ENCODE data around the gene CNTNAP4.

CNTNAP4 gene

DNA sequence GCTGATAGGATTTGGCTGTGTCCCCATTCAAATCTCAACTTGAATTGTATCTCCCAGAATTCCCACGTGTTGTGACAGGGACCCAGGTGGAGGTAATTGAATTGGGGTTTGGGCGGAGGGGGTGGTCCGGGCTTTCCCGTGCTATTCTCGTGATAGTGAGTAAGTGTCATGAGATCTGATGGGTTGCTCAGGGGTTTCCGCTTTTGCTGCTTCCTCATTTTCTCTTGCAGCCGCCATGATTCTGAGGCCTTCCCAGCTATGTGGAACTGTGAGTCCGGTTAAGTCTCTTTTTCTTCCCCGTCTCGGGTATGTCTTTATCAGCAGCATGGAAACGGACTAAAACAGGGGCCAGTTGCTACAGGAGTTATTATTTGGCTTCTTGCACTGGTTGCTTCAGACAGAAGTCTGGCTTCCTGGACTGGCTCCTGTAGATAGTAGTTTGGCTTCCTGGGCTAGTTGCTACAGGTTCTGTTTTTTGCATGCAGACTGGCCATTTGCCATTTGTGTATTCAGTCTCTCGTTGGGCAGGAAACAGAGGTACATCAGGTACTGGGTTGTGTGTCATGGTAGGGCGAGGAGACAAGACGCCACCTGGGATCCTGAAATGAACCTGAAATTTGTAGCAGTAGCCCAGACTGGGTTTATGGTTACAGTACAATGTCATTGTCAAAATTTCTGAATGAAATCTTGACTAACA is 32.6 kb downstream of the CNTNAP4 start:
- no peak for DNase-seq (ENCODE audit: low spot score)

DNA sequence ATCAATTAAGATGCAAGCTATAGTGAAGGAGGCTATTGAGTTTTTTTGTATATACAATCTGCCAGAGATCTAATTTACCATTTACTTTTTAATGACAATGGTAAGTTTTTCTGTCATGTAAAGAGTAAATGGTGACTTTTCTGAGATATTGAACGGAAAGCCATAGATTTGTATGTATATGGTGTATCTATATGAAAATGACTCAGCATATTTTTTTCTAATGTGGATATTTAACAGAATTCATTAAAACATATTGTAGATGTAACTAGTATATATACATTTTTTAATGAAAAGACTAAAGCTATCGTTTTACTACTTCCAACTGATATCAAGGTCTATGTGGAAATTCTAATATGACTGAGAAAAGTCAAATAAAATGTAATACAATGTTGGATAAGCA is 34.1 kb downstream of the CNTNAP4 start:
- no peak for DNase-seq (ENCODE audit: low spot score)

DNA sequence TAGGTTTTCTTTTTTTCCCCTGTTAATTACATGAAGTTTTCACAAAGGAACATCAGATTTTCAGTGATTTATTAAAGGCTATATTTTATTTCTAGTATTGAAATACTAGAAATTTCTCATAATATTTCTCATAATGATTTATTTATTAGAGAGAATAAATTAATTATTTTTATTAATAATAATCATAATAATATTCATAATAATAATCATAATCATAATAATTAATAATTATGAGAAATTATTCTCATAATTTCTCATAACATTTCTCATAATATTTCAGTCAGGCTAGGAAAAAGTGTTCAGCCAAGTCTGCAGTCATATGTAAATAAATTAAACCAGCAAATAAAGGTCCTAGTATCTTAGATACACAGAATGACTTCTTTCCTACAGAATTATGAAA is 41.4 kb downstream of the CNTNAP4 start:
- no peak for DNase-seq (ENCODE audit: low spot score)

DNA sequence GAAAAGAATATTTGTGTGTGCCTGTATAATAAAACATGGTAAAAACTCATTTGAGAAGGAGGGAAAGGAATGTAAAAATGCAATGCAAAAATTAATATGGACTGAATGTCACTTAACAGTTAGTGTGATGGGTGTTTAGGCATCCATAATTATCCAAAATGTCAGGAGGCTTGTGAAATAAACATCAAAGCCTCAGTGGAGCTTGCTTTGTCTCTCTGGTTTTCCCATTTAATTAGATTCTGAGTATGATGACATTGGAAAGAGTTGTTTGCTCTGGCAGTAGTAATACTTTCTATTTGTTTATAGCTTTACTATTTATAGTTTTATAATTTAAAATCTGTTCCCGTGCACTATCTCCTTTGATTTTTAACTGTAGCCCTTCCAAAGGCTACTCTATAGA is 51.9 kb downstream of the CNTNAP4 start:
- DNase-seq (ENCODE audit: low spot score): no peak

DNA sequence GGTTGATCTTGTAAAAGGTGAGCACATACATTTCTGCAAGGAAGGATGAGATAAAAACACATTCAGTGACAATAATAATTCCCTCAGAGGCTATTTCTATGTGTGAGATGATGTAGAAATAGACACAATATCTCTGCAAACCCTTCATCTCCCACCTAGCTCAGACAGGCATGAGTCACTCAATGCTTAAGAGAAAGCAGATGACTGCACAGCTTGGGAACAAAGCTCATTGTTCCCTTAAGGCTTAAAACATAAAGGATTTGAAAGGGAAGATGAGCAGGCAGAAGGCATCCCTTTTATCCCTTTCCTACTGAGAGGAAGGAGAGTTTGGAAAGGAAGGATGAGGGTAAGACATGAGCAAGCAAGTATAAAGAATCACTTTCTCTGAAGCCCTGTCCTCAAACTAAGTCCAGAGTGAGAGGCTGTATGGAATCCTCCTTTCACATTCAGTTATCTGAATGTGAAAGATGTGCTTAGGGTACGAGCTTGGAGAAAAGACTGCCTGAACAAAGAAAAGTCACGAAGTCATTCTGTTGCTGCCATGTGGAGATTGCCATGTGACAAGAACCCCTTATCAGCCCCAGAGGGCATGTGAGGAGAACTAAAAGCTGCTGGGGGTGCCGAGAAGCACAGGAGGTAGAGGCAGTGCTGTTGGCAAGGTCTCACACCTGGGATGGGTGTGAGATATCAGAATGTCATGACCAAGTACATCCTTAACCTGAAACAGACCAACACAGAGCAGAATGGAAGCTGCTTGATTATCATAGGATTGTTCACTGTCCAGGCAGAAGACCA is 58.2 kb downstream of the CNTNAP4 start:
- peak; percentile 24 for DNase-seq (ENCODE audit: low spot score)

DNA sequence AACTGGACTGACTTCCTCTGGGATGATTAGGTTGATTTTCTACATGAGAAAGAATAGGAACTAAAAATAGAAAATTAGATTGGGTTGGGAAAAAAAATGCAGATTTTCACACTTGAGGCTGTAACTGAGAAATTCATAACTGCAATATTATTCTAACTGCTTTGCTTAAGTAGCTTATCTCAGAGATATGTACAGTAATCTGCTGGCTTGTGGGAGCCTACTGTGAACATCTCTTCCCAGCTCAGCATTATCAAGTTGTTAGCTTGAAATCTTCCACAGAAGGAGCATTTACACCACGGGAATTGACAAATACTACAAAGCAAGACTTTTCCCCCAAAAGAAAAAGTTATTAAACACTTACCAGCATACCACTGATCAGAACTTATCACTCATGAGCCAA is 58.9 kb downstream of the CNTNAP4 start:
- no peak for DNase-seq (ENCODE audit: low spot score)

DNA sequence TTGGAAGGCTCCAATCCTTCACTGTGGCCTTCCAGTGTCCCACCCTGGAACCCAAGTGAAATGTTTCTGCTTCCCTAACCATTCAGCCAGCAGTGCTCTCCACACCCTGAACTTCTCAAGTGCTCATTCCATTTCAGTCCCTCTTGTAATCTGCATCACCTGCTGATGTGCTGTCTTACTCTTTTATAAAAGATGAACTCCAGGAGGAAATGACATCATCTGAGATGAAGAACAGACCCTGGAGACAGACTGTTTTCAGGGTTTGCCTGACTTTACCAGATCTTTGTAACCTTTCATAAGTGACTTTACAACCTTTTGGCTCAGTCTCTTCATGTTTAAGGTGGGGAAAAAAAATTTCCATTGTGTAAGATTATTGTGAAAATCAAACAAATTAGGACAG is 61.3 kb downstream of the CNTNAP4 start:
- DNase-seq (ENCODE audit: low spot score): no peak

DNA sequence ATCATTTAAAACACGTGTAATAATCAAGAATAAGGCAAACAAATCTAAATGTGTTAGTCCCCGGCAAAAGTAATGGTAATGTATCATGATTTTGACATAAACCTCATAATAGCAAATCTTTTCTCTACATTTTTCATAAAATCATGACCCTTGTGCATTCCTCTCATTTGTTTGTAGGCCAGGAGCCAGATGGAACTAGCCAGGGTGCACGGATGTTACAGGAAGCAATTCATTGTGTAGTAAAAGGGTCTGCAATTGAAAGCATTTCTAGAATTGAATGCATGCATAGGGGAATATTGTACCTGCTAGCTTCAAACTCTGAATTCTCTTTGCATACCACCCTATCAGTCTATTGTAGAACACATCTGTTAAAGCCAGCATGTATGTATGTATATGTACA is 66.6 kb downstream of the CNTNAP4 start:
- no peak for DNase-seq (ENCODE audit: low spot score)

DNA sequence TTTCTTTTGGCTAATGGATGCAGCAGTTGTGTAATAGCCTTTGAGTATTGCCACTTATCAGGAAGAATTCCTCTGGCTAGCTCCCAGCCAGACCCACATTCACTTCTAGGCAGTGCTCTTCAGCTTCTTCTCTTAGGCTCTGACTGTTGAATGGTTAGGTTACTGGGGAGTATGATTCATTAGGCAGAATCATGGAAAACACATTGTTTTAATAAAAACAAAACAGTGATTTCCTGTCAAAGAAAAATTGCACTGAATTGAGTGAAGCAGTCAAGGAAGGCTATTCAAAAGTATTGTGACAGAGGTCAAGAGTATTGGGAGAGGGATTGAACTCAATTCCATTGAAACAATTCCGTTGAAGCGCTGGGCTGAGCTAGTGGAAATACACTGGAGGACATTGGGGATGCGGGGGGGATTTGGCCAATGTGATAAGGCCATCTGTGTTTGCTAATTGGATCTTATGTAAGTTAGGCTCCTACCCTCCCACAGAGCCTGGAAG is 68.0 kb downstream of the CNTNAP4 start:
- no peak for DNase-seq (ENCODE audit: low spot score)

DNA sequence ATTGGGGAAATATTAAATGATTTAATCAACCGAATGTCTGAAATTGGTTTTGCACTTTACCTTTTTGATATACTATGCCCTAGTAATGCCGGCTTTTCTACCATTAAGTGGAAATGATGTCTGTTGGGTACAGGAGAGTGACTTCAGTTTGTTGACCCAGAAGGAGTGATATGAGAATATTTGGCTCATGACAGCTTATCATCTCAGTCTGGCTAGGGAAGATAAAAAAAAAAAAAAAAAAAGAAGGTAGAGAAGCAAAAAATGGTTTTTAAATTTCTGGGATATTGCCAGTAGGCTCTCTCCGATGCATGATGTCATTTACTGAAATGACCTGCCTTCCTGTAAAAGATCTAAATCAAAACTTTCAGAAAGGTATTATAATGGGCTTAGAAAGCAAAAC is 69.0 kb downstream of the CNTNAP4 start:
- no peak for DNase-seq (ENCODE audit: low spot score)

DNA sequence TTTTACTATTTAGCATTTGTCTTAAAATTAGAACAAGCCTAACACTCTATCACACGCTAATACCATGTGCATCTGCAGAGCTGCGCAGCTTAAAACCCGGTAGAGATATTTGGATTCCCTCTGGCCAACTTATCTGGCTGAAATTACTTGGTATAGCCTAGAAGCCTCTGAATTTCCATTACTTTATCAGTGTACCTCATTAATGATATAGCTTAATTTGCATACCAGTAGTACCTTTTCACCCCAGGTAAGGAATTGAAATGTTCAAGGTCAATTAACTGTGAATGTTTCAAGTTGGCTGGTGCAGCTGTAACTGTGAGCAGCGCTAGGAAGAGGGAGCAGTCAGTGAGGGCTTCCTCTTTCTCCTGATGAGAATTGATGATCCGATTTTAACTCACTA is 74.2 kb downstream of the CNTNAP4 start:
- no peak for DNase-seq (ENCODE audit: low spot score)

DNA sequence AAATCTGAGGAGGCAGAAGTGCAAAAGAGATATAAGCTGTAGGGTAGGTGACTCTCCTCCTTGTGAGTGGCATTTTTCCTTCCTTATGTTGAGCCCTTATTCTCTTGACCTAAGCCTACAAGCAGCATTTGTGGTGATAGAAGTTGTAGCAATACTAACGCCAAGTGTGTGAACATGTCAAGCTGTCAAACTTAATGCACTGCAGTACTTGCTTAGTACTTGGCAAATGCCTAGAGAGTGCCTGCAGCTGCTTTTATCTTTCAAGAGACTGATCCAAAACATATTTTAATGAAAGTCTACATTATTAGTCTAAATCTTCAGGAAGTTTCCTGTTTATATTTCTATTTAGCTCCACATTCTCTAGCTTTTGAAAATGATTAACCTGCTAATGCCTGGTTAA is 83.2 kb downstream of the CNTNAP4 start:
- no peak for DNase-seq (ENCODE audit: low spot score)

DNA sequence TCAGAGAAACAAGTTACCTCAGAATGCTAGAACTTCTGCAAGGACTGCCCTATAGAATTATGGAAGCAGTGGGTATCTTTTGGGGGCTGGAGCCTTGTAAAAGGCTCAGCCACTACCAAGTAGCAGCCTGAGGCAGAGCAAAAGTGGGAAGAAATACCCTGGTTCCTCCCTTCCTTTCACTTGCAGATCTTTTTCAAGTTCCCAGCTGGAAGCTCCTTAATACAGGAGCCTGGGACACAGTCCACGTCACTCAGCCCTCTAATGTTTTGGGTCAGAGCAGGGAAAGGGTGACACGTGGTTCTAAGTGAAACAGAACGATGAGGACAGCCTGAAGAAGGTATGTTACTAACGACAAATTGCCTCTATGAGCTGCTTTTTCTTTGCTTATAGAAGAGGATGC is 93.1 kb downstream of the CNTNAP4 start:
- no peak for DNase-seq (ENCODE audit: low spot score)

DNA sequence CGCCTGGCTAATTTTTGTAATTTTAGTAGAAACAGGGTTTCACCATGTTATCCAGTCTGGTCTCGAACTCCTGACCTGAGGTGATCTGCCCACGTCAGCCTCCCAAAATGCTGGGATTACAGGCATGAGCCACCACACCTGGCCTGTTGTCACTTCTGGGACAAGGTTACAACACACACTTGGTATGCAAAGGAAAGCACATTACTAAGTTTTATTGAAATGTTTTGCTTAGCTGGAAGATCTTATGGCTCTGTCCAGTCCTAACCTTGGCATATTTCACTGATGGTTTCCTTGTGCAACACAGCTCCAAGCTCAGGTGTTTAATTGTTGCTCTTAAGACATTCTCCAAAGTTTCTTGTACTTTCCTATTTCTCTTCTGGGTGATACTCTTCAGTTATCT is 94.2 kb downstream of the CNTNAP4 start:
- DNase-seq (ENCODE audit: low spot score): no peak

DNA sequence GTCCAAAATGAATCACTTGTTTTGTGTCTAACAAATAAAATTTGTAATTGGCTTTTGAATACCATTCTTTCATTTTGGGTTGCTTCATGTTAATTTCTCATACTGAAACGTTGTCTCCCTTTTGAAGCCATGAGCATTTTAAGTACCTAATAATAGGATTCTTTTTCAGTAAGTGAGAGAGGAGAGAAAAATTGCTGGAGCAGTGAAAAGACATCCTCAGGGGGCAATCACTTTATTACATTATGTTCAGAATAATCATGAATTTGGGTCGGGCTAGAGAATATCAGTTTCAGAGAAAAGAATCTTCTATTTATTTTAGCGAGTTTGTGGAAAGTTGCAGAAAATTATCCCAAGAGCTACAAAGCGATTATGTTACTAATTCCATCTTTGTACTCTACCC is 96.8 kb downstream of the CNTNAP4 start:
- DNase-seq (ENCODE audit: low spot score): no peak

DNA sequence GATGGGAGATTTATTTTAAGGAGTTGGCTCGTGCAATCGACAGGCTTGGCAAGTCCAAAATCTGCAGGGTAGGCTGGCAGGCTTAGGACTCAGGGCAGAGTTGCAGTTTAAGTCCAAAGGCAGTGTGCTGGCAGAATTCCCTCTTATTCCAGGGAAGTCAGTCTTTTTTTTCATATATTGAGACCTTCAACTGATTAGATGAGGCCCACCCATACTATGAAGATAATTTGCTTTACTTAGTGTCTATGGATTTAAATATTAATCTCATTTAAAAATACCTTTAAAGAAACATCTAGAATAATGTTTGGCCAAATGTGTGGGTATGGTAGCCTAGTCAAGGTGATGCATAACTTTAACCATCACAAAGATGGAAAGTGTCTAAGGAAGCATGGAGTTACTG is 99.8 kb downstream of the CNTNAP4 start:
- no peak for DNase-seq (ENCODE audit: low spot score)

DNA sequence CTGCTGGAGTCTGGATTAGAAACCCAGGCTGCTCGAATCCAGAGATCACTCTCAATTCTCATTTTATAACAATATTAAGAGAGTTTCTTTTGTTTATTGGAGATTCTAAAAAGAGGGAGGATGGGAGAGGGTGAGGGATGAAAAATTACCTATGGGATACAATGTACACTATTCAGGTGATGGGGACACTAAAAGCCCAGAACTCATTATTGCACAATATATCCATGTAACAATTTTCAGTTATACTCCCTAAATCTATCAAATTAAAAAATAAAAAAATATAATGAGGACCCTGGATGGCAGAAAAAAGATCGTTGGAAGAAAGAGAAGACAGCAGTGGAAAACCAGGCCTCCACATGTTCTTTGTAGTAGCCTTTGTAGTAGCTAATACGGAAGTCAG is 100.8 kb downstream of the CNTNAP4 start:
- DNase-seq (ENCODE audit: low spot score): no peak

DNA sequence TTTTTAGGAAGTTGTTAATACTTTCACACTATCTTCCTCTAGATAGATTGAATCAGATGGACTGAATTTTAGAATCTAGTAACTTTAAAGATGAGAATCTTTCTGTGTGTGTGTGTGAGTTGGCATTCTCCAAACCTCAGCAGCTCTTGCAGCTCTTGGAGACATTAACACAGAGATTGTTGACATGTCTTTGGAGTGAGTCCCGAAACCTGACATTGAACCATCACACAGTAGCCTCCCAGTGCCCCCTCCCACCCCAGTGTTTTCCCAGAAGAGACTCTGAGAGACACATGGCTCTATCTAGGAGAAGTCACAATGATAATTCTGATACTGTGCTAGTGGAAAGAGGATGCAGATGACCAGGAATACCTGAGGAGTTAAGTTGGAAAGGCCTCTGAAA is 103.9 kb downstream of the CNTNAP4 start:
- DNase-seq (ENCODE audit: low spot score): no peak

DNA sequence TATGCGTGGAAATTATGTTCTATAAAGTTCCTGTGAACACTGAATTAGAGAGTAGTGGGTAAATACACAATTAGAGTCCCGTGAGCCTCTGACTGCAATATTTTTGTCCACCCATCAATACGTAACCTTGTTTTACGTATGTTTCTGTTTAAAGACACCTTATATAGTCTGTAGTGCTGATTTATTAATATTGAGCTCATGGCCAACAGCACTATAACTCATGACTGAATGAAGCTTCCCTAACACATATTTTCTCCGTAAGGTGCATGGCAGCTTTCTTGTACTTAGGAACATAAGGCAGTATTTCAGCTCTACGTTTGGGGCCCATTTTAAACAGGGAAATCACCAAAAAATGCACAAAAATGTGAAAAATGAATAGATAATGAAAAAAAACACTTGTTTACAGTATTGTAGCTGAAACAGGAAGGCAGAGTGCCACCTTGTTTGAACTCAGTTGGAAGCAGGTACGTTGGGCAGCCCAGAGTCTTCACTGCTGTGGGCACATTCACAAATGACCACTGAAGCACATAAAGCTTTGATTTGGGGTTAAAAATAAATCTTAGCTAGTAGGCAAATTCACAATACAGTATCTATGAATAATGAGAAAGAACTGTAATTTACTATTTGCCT is 108.5 kb downstream of the CNTNAP4 start:
- no peak for DNase-seq (ENCODE audit: low spot score)

DNA sequence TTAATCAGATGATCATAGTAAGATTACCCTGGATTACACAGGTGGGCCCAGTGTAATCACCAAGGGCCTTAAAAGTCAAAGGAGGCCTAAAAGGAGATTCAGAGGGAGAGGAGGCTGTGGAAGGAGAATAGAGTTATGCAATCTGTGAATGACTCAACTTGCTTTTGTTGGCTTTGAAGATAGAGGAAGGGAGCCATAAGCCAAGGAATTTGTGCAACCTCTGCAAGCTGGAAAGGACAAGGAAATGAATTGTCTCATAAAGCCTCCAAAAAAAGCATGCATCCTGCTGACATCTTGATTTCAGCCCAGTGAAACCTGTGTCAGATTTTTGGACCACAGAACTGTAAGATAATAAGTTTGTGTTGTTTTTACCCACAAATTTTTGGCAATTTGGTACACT is 109.6 kb downstream of the CNTNAP4 start:
- DNase-seq (ENCODE audit: low spot score): no peak

DNA sequence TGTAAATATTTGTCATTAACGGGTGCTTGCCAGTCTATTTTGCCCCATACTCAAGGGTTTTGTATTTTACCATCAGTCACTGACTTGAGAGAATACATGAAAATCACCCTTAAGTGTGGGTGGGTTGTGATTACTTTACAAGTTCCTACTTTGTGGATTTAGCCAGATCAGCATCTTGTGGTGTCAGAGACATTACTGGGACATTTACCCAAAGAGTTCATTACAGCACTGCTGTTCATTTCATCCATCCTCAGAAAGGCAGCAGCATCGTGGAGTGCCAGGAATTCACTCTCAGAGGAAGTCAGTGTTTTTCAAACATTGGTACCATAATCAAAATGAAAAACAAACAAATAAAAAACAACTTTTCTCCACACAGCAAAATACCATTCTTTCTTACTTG is 110.8 kb downstream of the CNTNAP4 start:
- no peak for DNase-seq (ENCODE audit: low spot score)

DNA sequence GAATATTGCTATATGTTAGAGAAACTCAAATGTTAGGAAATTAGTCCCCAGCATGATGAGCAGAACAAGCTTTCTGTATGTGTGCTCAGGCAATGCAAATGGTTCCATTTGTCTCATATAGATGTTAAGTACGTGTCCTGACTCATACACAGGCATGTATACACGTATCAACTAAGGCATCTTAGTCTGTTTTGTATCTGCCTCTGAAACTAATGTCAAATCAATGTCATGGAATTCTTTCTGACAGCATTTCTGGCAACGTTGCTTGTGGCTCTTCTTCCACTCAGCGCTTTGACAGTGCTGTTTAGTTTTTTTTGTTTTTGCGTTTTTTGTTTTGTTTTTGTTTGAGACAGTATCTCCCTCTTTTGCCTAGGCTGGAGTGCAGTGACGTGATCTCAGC is 111.9 kb downstream of the CNTNAP4 start:
- DNase-seq (ENCODE audit: low spot score): no peak

DNA sequence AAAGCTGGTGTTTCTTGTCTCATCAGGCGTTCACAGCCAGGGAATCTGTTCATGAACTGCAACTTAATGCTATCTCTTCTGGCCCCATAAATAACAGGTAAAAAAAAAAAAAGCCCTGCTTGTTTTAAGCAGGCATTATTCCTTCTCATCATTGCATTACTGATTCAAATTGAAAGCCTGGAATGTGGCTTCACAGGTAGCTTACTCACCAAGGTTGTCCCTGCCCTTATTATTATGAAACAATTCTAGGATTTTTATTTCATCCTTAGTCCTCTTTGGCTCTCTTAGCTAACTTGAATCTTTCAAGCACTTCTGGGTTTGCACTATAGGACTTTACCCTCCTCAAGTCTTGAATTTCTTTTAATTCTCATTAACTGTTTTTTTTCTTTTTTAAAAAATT is 113.3 kb downstream of the CNTNAP4 start:
- no peak for DNase-seq (ENCODE audit: low spot score)

Data from D341Med (cell line).